C4-2B (cell line): ENCODE measurements around the gene MARS1.

Experiments
- H3K27ac ChIP-seq: fragments of 450-650 bp; 2 replicates; pipeline ENCODE4 v1.5.1; 2017
- CTCF ChIP-seq: fragments of 450-650 bp; conservative IDR thresholded peaks from 2 replicates; pipeline ENCODE4 v1.5.1; 2017; ENCODE audit warnings: mild to moderate bottlenecking
- ZFX ChIP-seq: fragments of 450-650 bp; IDR thresholded peaks from 2 replicates; pipeline ENCODE4 v1.6.1; 2017

MARS1 gene

GRCh38 chr12:57550641-57551549 is 63.0 kb downstream of the MARS1 start:
- TF ChIP-seq CTCF (no peak), ZFX (no peak)
- no peak overlapping the region for H3K27ac ChIP-seq

- no peak overlapping the region for H3K27ac ChIP-seq
- TF ChIP-seq ZFX (no peak), CTCF (no peak)
These were observed 63.9 kb downstream of the MARS1 start for GRCh38 chr12:57551637-57552305.

- TF ChIP-seq CTCF, result no peak
- no peak for TF ChIP-seq ZFX
- H3K27ac ChIP-seq, result no peak overlapping the region
These were observed 64.4 kb downstream of the MARS1 start for GRCh38 chr12:57552306-57552651.

- H3K27ac ChIP-seq, result no peak overlapping the region
- TF ChIP-seq ZFX (no peak), CTCF (no peak)
These were observed 65.0 kb downstream of the MARS1 start for GRCh38 chr12:57552835-57553313.

- H3K27ac ChIP-seq, result no peak overlapping the region
- TF ChIP-seq ZFX (no peak), CTCF (no peak)
These were observed 65.7 kb downstream of the MARS1 start for GRCh38 chr12:57553343-57554202.

GRCh38 chr12:57554453-57554852 is 66.6 kb downstream of the MARS1 start:
- TF ChIP-seq ZFX (no peak), CTCF (no peak)
- no peak overlapping the region for H3K27ac ChIP-seq
